Measurements from ENCODE around the gene MMP24.
"Not testable (repeated sequence)": the region's sequence is repeated elsewhere in the genome, so short reads cannot be mapped to it uniquely, and the experiment has no call there.

Gene MMP24

GRCh38 chr20:35223941-35224340 is 2.5 kb upstream of the MMP24 start:
- DNase-seq, result no peak

- DNase-seq, result no peak
Observed at GRCh38 chr20:35224536-35224935, 2.0 kb upstream of the MMP24 start.

GRCh38 chr20:35225319-35226125 is 968 bp upstream of the MMP24 start:
- no peak for DNase-seq

- DNase-seq, result peak; percentile 32
Observed at GRCh38 chr20:35226884-35227681, 593 bp downstream of the MMP24 start.

GRCh38 chr20:35232575-35232974 is 6.1 kb downstream of the MMP24 start:
- DNase-seq, result no peak

- DNase-seq, result no peak
Observed at GRCh38 chr20:35235881-35236280, 9.4 kb downstream of the MMP24 start.

GRCh38 chr20:35237486-35237885 is 11.0 kb downstream of the MMP24 start:
- no peak for DNase-seq

GRCh38 chr20:35238170-35238569 is 11.7 kb downstream of the MMP24 start:
- DNase-seq, result no peak

- DNase-seq, result no peak
Observed at GRCh38 chr20:35238735-35239134, 12.2 kb downstream of the MMP24 start.

- DNase-seq, result no peak
Observed at GRCh38 chr20:35240083-35240810, 13.8 kb downstream of the MMP24 start.

GRCh38 chr20:35240811-35241293 is 14.4 kb downstream of the MMP24 start:
- DNase-seq, result no peak

GRCh38 chr20:35243317-35243716 is 16.8 kb downstream of the MMP24 start:
- no peak for DNase-seq

GRCh38 chr20:35243986-35244385 is 17.5 kb downstream of the MMP24 start:
- no peak for DNase-seq

- DNase-seq, result no peak
Observed at GRCh38 chr20:35246723-35247122, 20.2 kb downstream of the MMP24 start.

GRCh38 chr20:35248641-35249475 is 22.4 kb downstream of the MMP24 start:
- DNase-seq, result no peak

GRCh38 chr20:35251613-35251940 is 25.1 kb downstream of the MMP24 start:
- DNase-seq, result no peak

GRCh38 chr20:35252037-35252461 is 25.6 kb downstream of the MMP24 start:
- DNase-seq, result no peak

GRCh38 chr20:35252598-35252997 is 26.1 kb downstream of the MMP24 start:
- DNase-seq, result not testable (repeated sequence)

GRCh38 chr20:35253010-35253409 is 26.5 kb downstream of the MMP24 start:
- DNase-seq, result no peak

- DNase-seq, result no peak
Observed at GRCh38 chr20:35254448-35254999, 28.0 kb downstream of the MMP24 start.

- no peak for DNase-seq
Observed at GRCh38 chr20:35257175-35257909, 30.9 kb downstream of the MMP24 start.
